CD4-positive, alpha-beta T cell treated with Interleukin-10 for 1 hour (primary cell): Measurements from ENCODE around the gene CCNI.
"Not testable (repeated sequence)": the region's sequence is repeated elsewhere in the genome, so short reads cannot be mapped to it uniquely, and the experiment has no call there.

Experiments
- DNase-seq: peaks from one replicate; pipeline ENCODE4 v3.0.0-alpha.2; 2020

CCNI gene

DNA sequence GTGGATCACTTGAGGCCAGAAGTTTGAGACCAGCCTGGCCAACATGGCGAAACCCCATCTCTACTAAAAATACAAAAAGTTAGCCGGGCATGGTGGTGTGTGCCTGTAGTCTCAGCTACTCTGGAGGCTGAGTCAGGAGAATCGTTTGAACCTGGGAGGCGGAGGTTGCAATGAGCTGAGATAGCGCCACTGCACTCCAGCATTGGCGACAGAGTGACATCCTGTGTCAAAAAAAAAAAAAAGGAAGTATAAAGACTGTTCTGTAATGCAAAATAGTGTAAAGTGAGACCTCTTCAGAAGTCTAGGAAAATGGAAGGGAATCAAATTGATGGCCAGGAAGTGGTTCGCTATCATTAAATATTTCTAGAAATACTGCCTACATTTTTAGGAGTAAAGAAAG lies 5.0 kb upstream of the CCNI start:
- not testable (repeated sequence) for DNase-seq

GRCh38 chr4:77079281-77079680 lies 3.5 kb upstream of the CCNI start:
- no peak for DNase-seq

- DNase-seq = no peak
Measured at GRCh38 chr4:77078401-77078800, 2.6 kb upstream of the CCNI start.

- DNase-seq = no peak
Measured at GRCh38 chr4:77076889-77077635, 1.3 kb upstream of the CCNI start.

DNA sequence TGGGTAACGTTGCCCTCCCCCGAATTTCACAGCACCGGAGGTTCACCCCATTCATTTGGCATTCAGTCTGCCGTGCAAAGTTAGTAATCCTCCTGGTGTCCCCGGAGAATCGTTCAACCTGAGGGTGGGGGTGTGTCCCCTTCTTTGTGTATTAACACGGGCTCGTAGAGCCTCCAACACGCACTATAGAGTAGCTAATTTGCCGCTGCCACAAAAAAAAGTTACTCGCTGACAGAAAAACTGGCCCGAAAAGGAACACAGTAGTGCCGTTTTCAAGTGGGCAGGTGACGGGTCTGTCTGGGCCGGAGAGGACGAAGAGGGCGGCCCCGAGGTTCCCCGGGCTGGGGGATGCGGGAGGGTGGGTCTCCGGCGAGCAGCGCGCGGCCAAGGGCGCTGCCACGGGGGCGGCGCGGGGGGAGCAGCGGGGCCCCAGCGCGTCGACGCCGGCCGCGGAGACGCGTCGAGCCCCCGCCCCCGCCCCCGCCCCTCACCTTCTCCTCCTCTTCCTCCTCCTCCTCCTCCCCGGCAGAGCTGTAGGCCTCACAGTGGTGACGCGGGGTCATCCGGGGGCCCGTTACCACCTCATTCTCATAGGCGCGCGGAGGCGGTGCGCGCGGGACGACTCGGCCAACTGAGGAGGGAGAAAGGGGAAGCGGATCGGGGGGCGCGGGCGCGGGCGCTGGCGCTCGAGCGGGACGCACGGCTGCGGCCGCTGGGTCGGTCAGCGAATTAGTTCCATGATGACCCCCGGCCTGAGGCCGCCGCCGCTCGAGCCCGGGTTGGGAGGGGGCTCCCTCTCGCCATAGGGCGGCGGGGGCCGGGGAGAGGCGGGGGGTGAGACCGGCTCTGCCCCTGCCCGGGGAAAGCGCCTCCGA lies 571 bp downstream of the CCNI start:
- DNase-seq = peak; percentile 89

DNA sequence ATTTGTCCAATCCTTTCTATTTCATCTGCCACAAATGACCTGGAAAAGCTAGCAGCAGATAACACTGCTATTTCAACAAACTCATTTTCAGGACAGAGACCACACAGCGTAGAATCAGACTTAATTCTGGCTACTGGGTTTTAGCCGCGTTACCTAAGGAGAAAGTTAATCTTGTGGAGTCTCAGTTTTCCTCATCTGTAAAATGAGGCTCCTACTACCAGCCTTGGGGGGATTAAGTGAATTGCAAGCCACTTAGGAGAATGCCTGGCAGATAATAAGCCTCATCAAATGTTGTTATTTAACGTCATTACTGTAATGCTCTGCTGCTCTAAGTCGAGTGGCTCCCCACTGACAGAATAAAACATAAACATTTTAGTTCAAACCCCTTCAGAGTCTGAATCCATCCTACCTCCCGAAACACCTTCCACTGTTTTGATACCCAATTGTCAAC lies 1.4 kb downstream of the CCNI start:
- DNase-seq = no peak

- no peak for DNase-seq
Measured at GRCh38 chr4:77073981-77074380, 1.8 kb downstream of the CCNI start.

- no peak for DNase-seq
Measured at GRCh38 chr4:77073106-77073809, 2.5 kb downstream of the CCNI start.

GRCh38 chr4:77072195-77072753 lies 3.5 kb downstream of the CCNI start:
- DNase-seq = peak; percentile 76

- DNase-seq = not testable (repeated sequence)
Measured at GRCh38 chr4:77069514-77069913, 6.3 kb downstream of the CCNI start.

DNA sequence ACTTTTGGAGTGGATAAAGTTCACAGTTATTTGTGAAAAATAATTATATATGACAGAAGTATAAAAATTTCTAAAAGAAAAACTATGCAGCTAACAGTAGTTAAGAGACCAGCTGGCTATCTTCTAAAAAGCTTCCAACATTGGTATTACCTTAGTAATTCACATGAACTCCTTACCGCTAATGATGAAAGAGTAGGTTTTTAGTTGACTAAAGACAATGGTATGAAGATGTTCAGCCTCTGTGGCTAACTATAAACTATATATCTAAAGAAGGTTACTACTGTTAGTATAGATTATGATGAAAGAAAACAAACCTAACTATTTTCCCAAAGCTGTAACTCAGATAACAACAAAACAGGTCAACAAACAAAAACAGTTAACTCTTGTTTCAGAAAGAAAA lies 10.4 kb downstream of the CCNI start:
- no peak for DNase-seq

- no peak for DNase-seq
Measured at GRCh38 chr4:77062856-77063255, 12.9 kb downstream of the CCNI start.

GRCh38 chr4:77052352-77052751 lies 23.4 kb downstream of the CCNI start:
- peak; percentile 68 for DNase-seq

DNA sequence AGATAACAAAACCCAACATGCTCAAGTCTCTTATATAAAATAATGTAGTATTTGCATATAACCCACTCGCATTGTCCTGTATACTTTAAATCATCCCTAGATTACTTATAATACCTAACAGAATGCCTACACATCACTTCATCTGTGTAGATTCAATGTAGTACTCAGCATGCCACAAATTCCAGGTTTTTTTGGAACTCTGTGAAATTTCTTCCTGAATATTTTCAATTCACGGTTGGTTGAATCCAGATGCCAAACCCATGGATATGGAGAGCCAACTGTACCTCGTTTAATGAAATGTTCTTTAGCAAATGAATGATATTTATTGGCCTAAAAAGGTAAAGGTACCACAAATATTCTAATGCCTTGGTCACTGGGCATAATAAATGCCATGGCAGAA lies 24.8 kb downstream of the CCNI start:
- DNase-seq = no peak

- DNase-seq = peak; percentile 33
Measured at GRCh38 chr4:77047037-77047436, 28.8 kb downstream of the CCNI start.

DNA sequence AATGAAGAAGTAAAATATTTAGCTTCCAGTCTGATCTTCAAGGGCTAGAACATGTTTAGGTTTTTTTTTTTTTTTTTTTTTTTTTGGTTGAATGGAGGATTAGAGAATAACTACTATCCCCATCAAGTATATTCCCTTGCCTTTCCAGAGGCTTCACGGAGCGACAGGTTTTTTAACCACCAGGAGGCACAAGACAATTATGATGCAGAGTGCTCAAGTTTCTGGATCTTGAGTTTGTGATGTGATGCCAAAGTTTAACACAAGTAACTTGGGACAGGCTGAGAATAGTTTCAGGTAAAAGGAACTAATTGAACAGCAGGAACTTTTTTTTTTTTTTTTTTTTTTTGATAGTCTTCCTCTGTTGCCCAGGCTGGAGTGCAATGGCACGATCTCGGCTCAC lies 30.3 kb downstream of the CCNI start:
- no peak for DNase-seq

DNA sequence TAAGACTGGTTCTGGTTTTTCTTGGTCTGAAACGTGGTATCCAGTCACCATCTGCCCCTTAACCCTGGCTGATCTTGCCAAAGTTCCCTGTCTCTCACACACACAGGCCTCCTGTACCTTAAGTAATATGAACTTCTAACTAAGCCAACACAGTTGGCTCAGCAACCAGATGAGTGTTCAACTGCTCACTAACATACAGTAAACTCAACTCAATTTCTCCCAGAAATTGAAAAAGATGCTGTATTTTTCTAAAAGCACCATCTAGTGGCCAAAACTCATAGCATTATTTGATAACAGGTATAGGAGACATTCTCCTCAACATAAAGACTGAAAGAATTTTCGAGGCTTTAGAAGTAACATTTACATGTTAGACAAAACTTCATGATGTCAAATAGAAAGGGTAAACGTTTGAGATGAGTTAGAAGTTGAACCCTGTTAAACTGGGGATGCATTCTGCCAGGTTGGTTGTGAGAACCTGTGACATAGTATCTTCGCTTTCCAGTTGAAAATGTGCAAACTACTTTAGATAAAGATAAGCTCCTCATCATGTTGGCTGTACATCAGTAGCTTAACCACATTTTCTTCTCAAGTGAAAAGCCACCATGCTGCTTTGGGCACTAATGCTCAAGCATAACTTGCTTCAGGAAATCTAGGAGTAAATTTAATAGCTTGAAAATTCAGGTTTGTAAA lies 31.2 kb downstream of the CCNI start:
- peak; percentile 65 for DNase-seq

DNA sequence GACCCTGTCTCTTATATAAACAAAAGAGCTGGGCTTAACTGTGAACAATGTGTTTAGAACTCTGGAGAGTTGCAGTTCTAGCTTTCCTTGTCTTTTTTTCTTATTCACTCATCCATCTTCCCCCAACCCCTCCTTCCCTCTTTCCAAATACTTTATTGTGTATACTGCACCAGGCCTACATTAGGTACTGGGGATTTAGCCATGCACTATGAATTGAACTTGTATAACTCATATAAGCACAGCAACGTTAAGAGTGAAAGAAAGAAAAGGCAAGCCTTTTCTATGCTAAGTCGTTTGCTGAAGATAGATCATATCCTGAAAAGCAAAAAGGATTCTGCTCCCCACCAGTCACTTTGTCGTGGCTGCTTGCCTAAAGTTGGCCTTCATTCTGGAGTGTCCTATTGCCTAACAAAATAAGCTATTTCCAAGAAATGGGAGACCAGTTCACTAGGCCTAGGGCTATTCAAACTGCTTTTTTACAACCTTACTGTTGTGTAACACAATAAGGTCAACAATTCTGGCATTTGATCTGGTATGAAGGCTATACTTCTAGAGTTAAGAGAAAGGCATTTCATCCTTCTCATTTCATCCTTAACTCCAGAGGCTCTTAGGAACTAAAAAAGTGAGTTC lies 32.2 kb downstream of the CCNI start:
- no peak for DNase-seq

GRCh38 chr4:77040854-77041725 lies 34.7 kb downstream of the CCNI start:
- DNase-seq = no peak

DNA sequence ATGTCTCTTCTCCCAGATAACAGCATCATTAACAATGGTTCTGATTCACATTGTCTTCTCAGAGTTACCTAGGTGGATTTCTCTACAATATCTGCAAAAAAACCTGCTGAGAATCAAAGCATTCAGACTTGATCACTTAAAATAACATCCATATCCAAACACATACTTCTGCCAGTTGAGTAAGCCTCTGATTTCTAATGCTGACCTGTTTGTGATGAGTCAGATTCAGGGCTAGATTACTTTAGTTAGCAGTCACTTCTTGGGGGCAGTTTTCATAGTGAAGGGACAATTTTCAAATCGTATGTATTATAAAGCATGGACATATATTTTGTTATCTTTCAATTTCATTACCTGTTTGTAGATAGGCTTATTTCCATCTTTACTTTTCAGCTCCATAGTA lies 35.5 kb downstream of the CCNI start:
- DNase-seq = no peak

- no peak for DNase-seq
Measured at GRCh38 chr4:77039796-77040195, 36.0 kb downstream of the CCNI start.
